GM08714 (cell line): ENCODE data around the gene GPR15LG.
"Not testable (repeated sequence)": the region's sequence is repeated elsewhere in the genome, so short reads cannot be mapped to it uniquely, and the experiment has no call there.

Experiments used
- H3K4me3 ChIP-seq: fragments of 200-500 bp; sonication (Bioruptor generic); 2 replicates; pipeline ENCODE4 v1.5.1; 2014; ENCODE audit warnings: mild to moderate bottlenecking, low read length, inconsistent platforms
- ZNF274 ChIP-seq: IDR thresholded peaks from 2 replicates; pipeline ENCODE4 v1.6.1; 2012; ENCODE audit warnings: mild to moderate bottlenecking, low read depth, low read length

The GPR15LG gene

GRCh38 chr10:84173501-84173929 lies at the start of gene GPR15LG:
TSS of gene GPR15LG (plus strand) at chr10:84173801. CDS start at chr10:84173852, 51 bp downstream.
- TF ChIP-seq ZNF274, result no peak
- H3K4me3 ChIP-seq, result peak within 1 kb of the TSS; percentile 29; the same call in 1 of the 2 replicates

GRCh38 chr10:84125910-84126784 lies 47.5 kb upstream of the GPR15LG start:
- not testable (repeated sequence) for H3K4me3 ChIP-seq

DNA sequence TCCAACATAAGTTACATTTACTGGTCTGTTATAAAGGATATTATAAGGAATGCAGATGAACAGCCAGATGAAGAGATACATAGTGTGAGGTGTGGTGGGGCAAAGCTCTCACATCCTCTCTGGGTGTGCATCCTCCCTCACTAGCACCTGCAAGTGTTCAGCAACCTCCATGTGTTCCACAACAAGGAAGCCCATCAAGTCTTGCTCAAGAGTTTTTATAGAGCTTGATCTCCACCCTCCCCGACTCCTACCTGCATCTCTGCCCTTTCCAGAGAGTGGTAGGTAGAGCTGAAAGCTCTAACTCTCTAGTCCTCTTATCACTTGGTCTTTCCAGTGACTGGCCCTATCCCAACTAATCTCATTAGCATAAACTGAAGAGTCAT lies 46.8 kb upstream of the GPR15LG start:
- H3K4me3 ChIP-seq, result no peak overlapping the region
- TF ChIP-seq ZNF274, result no peak

DNA sequence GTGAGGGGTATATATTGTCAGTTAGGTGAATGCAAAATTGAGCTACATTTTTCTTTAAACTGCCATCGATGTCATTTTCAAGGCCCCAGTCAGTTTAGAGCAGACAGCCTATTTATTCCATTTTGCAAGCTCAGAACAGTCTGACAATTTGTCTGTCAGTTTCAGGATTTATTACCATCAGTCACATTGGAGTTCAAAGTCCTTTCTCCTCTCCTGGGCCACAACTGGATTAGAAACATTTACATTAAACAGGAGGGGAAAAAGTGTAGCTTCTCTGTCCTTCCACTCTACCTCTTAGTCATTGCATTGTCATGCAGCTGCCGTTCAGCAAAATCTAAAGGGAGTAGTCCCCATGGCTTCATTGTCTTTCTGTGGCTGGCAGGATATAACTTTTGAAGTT lies 37.8 kb upstream of the GPR15LG start:
- H3K4me3 ChIP-seq, result no peak overlapping the region
- TF ChIP-seq ZNF274, result no peak

DNA sequence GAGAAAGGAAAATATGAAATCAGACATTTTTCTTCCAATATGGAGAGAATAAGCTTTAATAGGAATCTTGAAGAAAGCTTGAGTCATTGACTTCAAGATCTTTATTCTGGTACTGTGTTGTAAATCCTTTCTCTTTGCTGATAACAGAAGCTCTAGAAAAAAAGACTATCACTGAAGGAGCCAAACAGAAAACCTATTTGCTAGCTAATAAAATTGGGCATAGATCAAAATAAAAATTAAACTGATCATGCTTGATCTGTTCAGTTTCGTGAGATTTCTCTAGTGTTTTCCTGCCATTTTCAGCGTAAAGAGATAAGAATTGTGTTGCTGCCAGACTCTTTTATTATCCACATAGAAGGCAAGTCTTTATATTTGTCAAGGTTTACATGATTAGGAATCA lies 35.8 kb upstream of the GPR15LG start:
- no peak overlapping the region for H3K4me3 ChIP-seq
- no peak for TF ChIP-seq ZNF274

GRCh38 chr10:84138478-84139125 lies 35.0 kb upstream of the GPR15LG start:
- no peak for TF ChIP-seq ZNF274
- H3K4me3 ChIP-seq, result peak overlapping the region; percentile 82

DNA sequence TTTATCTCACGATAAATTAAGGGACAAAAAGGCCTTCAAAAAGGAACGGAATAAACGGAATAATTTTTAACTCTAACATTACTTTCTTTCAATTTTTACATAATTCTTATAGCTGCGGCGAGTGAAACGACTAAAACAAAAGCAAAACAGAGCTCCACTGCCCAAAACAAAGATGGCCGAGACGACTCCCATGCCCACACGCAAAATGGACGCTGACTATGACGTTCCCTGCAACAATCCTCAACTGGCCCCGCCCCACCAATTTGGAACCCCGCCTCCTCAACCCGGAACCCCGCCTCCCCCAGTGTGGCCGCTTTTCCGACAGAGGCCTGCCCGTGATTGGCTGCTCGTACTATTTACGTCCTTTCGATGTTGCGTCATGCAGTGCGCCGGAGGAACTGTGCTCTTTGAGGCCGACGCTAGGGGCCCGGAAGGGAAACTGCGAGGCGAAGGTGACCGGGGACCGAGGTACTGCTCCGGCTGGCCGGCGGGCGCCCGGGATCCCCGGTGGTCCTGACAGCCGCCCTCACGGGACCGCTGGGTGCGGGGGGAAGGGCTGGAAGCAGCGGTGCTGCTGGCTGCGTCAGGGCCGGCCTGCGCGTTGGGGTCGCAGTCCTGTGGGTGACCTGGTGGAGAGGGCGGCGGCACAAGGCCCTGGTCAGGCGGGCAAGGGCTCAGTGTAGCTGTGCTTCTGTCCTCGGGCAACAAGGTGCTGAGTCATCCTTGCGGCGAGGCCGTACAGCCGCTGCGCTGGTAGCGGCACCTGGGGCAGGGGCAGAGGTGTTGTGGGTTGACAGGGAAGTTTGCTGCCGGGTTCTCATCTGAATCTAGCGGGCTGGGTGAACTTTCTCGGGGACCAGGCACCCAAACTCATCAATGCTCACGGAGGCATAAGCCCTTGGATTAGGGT lies 34.2 kb upstream of the GPR15LG start, which contains the start of gene GHITM:
TSS of gene GHITM (plus strand) at position 384 of the 910 bp plus-strand sequence. CDS start 1,992 bp downstream, outside the sequence.
- peak within 1 kb of the TSS; percentile 91 for H3K4me3 ChIP-seq
- no peak for TF ChIP-seq ZNF274

DNA sequence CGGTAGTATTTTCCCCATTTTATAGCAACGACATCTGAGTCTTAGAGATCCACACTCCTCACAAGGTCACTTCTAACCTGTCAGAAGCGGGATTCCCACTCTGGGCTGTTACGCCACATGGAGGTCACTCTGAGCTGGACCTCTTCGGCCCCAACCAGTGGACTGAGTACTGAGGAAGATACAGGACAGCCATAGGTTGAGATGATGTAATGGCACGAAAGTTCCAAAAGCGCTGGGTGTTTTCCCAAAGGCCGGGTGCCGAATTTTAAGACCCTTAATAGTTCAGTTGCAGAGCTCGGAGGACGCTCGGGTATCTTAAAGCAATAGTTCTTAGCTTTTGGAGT lies 33.6 kb upstream of the GPR15LG start:
- peak overlapping the region; percentile 91 for H3K4me3 ChIP-seq

GRCh38 chr10:84147347-84147746 lies 26.3 kb upstream of the GPR15LG start:
- H3K4me3 ChIP-seq, result no peak overlapping the region
- TF ChIP-seq ZNF274, result no peak

More for the DNA sequence above, 33.6 kb upstream of the GPR15LG start:
- no peak for TF ChIP-seq ZNF274

GRCh38 chr10:84148006-84148597 lies 25.5 kb upstream of the GPR15LG start:
- not testable (repeated sequence) for H3K4me3 ChIP-seq

GRCh38 chr10:84149854-84150253 lies 23.7 kb upstream of the GPR15LG start:
- no peak overlapping the region for H3K4me3 ChIP-seq
- no peak for TF ChIP-seq ZNF274

DNA sequence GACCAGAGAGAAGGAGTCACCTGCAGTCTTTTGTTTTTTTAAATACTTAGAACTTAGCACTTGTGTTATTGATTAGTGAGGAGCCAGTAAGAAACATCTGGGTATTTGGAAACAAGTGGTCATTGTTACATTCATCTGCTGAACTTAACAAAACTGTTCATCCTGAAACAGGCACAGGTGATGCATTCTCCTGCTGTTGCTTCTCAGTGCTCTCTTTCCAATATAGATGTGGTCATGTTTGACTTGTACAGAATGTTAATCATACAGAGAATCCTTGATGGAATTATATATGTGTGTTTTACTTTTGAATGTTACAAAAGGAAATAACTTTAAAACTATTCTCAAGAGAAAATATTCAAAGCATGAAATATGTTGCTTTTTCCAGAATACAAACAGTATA lies 20.8 kb upstream of the GPR15LG start:
- TF ChIP-seq ZNF274, result no peak
- H3K4me3 ChIP-seq, result no peak overlapping the region

- H3K4me3 ChIP-seq, result no peak overlapping the region
- TF ChIP-seq ZNF274, result no peak
Measured at GRCh38 chr10:84155521-84155920, 18.1 kb upstream of the GPR15LG start.

GRCh38 chr10:84156009-84156408 lies 17.6 kb upstream of the GPR15LG start:
- no peak for TF ChIP-seq ZNF274
- H3K4me3 ChIP-seq, result no peak overlapping the region
